CD14-positive monocyte (primary cell): ENCODE results near the gene ATXN1. TPM values are rescaled to one million over a fixed set of nuclear protein-coding genes. Genes with fewer than 3 reads are reported as not detected.
"Not testable (repeated sequence)": the region's sequence is repeated elsewhere in the genome, so short reads cannot be mapped to it uniquely, and the experiment has no call there.

Experiments
- DNase-seq, 3 donors: peaks; one replicate each; pipeline ENCODE4 v3.0.0-alpha.2; 2011 to 2022
- H2AFZ ChIP-seq: 2 replicates; pipeline ENCODE4 v1.6.0; 2012; ENCODE audit warnings: mild to moderate bottlenecking, low read depth, low read length, inconsistent platforms; ENCODE audit not compliant: insufficient read depth, poor library complexity, severe bottlenecking
- H3K27ac ChIP-seq, 2 donors: 1 replicate in 1 of 2; 2 replicates in 1 of 2; pipeline ENCODE4 v1.5.1; 2012 to 2013; ENCODE audit warnings: low read length in 2 of 2, control low read depth in 1 of 2, inconsistent platforms in 1 of 2, low read depth in 1 of 2, mild to moderate bottlenecking in 1 of 2
- H3K27me3 ChIP-seq, 2 donors: one replicate each; pipeline versions ENCODE4 v1.6.0 to v1.6.1; 2011 to 2013; ENCODE audit warnings: low read length in 2 of 2; ENCODE audit not compliant: control insufficient read depth in 2 of 2, insufficient read depth in 2 of 2
- H3K36me3 ChIP-seq, 2 donors: replicated peaks in 1 of 2; 1 replicate in 1 of 2; 2 replicates in 1 of 2; pipeline versions ENCODE4 v1.5.1 to v1.6.1; 2012 to 2013; ENCODE audit warnings: low read length in 2 of 2, control low read depth in 1 of 2, inconsistent platforms in 1 of 2, mild to moderate bottlenecking in 1 of 2; ENCODE audit not compliant: insufficient read depth in 2 of 2, control insufficient read depth in 1 of 2
- H3K4me1 ChIP-seq, 2 donors: 1 replicate in 1 of 2; 2 replicates in 1 of 2; pipeline versions ENCODE4 v1.5.1 to v1.6.1; 2012 to 2013; ENCODE audit warnings: low read length in 2 of 2, control low read depth in 1 of 2, inconsistent platforms in 1 of 2, mild to moderate bottlenecking in 1 of 2, moderate library complexity in 1 of 2; ENCODE audit not compliant: insufficient read depth in 2 of 2, control insufficient read depth in 1 of 2
- H3K4me2 ChIP-seq: replicated peaks from 2 replicates; pipeline ENCODE3; 2012; ENCODE audit warnings: low read length, moderate library complexity, mild to moderate bottlenecking; ENCODE audit not compliant: poor library complexity, severe bottlenecking; ENCODE audit errors: extremely low read depth
- H3K4me3 ChIP-seq, 3 experiments: fragments of 200-600 bp in 1 of 3; sonication (generic) in 1 of 3; replicated peaks in 1 of 3; 1 replicate in 2 of 3; 2 replicates in 1 of 3; pipeline ENCODE4 v1.5.1; 2011 to 2013; ENCODE audit warnings: low read length in 3 of 3, mild to moderate bottlenecking in 3 of 3, control low read depth in 2 of 3, low read depth in 2 of 3, inconsistent platforms in 1 of 3, moderate library complexity in 1 of 3
- H3K79me2 ChIP-seq: 2 replicates; pipeline ENCODE4 v1.6.0; 2012; ENCODE audit warnings: mild to moderate bottlenecking, control low read depth, inconsistent platforms, low read length, moderate library complexity; ENCODE audit not compliant: insufficient read depth
- H3K9ac ChIP-seq: 2 replicates; pipeline ENCODE4 v1.6.0; 2017; ENCODE audit warnings: low read length, mild to moderate bottlenecking; ENCODE audit not compliant: insufficient read depth, poor library complexity, severe bottlenecking
- H3K9me3 ChIP-seq, 2 donors: replicated peaks in 1 of 2; 1 replicate in 1 of 2; 2 replicates in 1 of 2; pipeline versions ENCODE4 v1.5.1 to v1.6.1; 2012 to 2013; ENCODE audit warnings: low read length in 2 of 2, control low read depth in 1 of 2; ENCODE audit not compliant: control insufficient read depth in 1 of 2, insufficient read depth in 1 of 2
- H4K20me1 ChIP-seq: 2 replicates; pipeline ENCODE4 v1.6.0; 2012; ENCODE audit warnings: mild to moderate bottlenecking, low read length, control low read depth, moderate library complexity; ENCODE audit not compliant: insufficient read depth
- H3K27ac Mint-ChIP-seq, 7 donors: one replicate each; pipeline ENCODE4 v1.8.0; 2020; ENCODE audit warnings: mild to moderate bottlenecking in 7 of 7, mixed read lengths in 7 of 7, moderate library complexity in 6 of 7, inconsistent platforms in 2 of 7
- H3K27me3 Mint-ChIP-seq, 3 donors: one replicate each; pipeline ENCODE4 v1.8.0; 2021 to 2022; ENCODE audit warnings: low read depth in 3 of 3, mild to moderate bottlenecking in 3 of 3, mixed read lengths in 3 of 3, moderate library complexity in 3 of 3, inconsistent platforms in 1 of 3
- H3K36me3 Mint-ChIP-seq, 2 donors: one replicate each; pipeline ENCODE4 v1.8.0; 2020; ENCODE audit warnings: mixed read lengths in 2 of 2, inconsistent platforms in 1 of 2, mild to moderate bottlenecking in 1 of 2
- H3K4me1 Mint-ChIP-seq: one replicate; pipeline ENCODE4 v1.8.0; 2020; ENCODE audit warnings: mild to moderate bottlenecking, mixed read lengths
- H3K4me3 Mint-ChIP-seq, 2 donors: one replicate each; pipeline ENCODE4 v1.8.0; 2020; ENCODE audit warnings: mild to moderate bottlenecking in 2 of 2, mixed read lengths in 2 of 2, moderate library complexity in 1 of 2
- H3K9me3 Mint-ChIP-seq, 7 donors: one replicate each; pipeline ENCODE4 v1.8.0; 2020 to 2022; ENCODE audit warnings: mixed read lengths in 7 of 7, mild to moderate bottlenecking in 6 of 7, moderate library complexity in 6 of 7, inconsistent platforms in 2 of 7
- CTCF ChIP-seq: fragments of 200-600 bp; IDR thresholded peaks from one replicate; pipeline ENCODE4 v1.8.0; 2022; ENCODE audit warnings: antibody characterized with exemption, mild to moderate bottlenecking
- WGBS: methylation state at CpG from one replicate; pipeline ENCODE4 v1.1.5; 2013; ENCODE audit warnings: missing lambda C conversion rate; ENCODE audit not compliant: insufficient coverage; 5-methylcytosine and 5-hydroxymethylcytosine counted together
- intact Hi-C, 2 donors: fragments of 100-400 bp; cut with micrococcal nuclease; formaldehyde crosslinking; loops; one replicate each; pipeline versions ENCODE4 v1.15.0 to v1.15.1; 2023
- polyA plus RNA-seq, 3 donors: library from polyadenylated mRNA; depleted of rRNA in 1 of 3; unstranded in 2 of 3; stranded (reverse) in 1 of 3; fragments of 300-500 nt in 2 of 3; fragments of >200 nt in 1 of 3; fragmentation: Illumina TruSeq in 2 of 3; gene quantifications; 1 replicate in 2 of 3; 2 replicates in 1 of 3; pipeline ENCODE4 v1.2.3, GENCODE V29; 2012 to 2021

Gene ATXN1
- polyA plus RNA-seq, 3 donors, result 8.8 to 19.1 (median 10.9) TPM

- H3K9ac ChIP-seq, result no peak overlapping the region
- H3K36me3 Mint-ChIP-seq, result peaks cover 24 to 38% of the 10 kb centered on the region in 2 donors
- intact Hi-C loops, result no loop called here
- H3K27ac Mint-ChIP-seq, result no peak overlapping the region
- H3K4me1 Mint-ChIP-seq, result no peaks in the 10 kb centered on the region
- H3K27me3 ChIP-seq, result no peaks in the 10 kb centered on the region
- peaks cover 0 to 8% of the 10 kb centered on the region in 2 donors for H3K9me3 ChIP-seq
- no peak overlapping the region for H3K27ac ChIP-seq
- H3K9me3 Mint-ChIP-seq, result peaks cover 8 to 25% (median 16%) of the 10 kb centered on the region in 7 donors
- no peak for DNase-seq
- H3K36me3 ChIP-seq, result peaks cover 0 to 5% of the 10 kb centered on the region in 2 donors
- no peak overlapping the region for H3K4me2 ChIP-seq
- H3K4me3 Mint-ChIP-seq, result no peak overlapping the region
- H3K4me1 ChIP-seq, result no peaks in the 10 kb centered on the region
- WGBS, result 80% methylated on average over 3 of the region's 6 CpGs
- no peak overlapping the region for H3K4me3 ChIP-seq
- peaks cover 12% of the 10 kb centered on the region for H4K20me1 ChIP-seq
- no peaks in the 10 kb centered on the region for H3K79me2 ChIP-seq
- H2AFZ ChIP-seq, result no peak overlapping the region
- H3K27me3 Mint-ChIP-seq, result no peaks in the 10 kb centered on the region
- no peak for TF ChIP-seq CTCF
Measured at GRCh38 chr6:16461491-16461890, 299.8 kb downstream of the ATXN1 start.

- H3K27me3 Mint-ChIP-seq, DNase-seq, H3K4me3 Mint-ChIP-seq, H3K27me3 ChIP-seq, H3K27ac ChIP-seq, intact Hi-C loops, H3K4me1 Mint-ChIP-seq, H3K36me3 ChIP-seq, H3K4me1 ChIP-seq, H3K4me3 ChIP-seq, H2AFZ ChIP-seq, H3K79me2 ChIP-seq, H3K4me2 ChIP-seq, H3K9ac ChIP-seq: not testable (repeated sequence)
- peaks cover 27% of the 10 kb centered on the region for H4K20me1 ChIP-seq
- H3K9me3 ChIP-seq, result peaks cover 0 to 14% of the 10 kb centered on the region in 2 donors
- Mint-ChIP-seq H3K9me3 (peaks cover 12 to 34% (median 22%) of the 10 kb centered on the region in 7 donors), H3K27ac (peak overlapping the region in 2 of 7 donors; percentile 48 to 63), H3K36me3 (peaks cover 30 to 36% of the 10 kb centered on the region in 2 donors)
- 100% methylated on average over 2 of the region's 5 CpGs for WGBS
Measured at GRCh38 chr6:16459472-16459871, 301.8 kb downstream of the ATXN1 start.
